GM04503 (cell line): Measurements from ENCODE around the gene MINAR1.
A peak's percentile ranks its signal among the peaks of the same experiment; 100 is the strongest.
"Not testable (repeated sequence)": the region's sequence is repeated elsewhere in the genome, so short reads cannot be mapped to it uniquely, and the experiment has no call there.

ENCODE experiments used
- DNase-seq: peaks from one replicate; pipeline ENCODE4 v3.0.0-alpha.2; 2012; ENCODE audit warnings: low read depth

Gene MINAR1

GRCh38 chr15:79431636-79432344, at the start of gene MINAR1:
Gene MINAR1 (plus strand): TSS chr15:79432336. CDS start chr15:79456148, 23,812 bp downstream.
- DNase-seq = peak; percentile 11

- no peak for DNase-seq
These were observed 37.9 kb upstream of the MINAR1 start for GRCh38 chr15:79394231-79394630.

- DNase-seq = no peak
These were observed 35.3 kb upstream of the MINAR1 start for GRCh38 chr15:79396850-79397249.

GRCh38 chr15:79397269-79397910, 34.7 kb upstream of the MINAR1 start:
- no peak for DNase-seq

GRCh38 chr15:79399606-79400005, 32.5 kb upstream of the MINAR1 start:
- no peak for DNase-seq

- DNase-seq = no peak
These were observed 31.5 kb upstream of the MINAR1 start for GRCh38 chr15:79400650-79401049.

GRCh38 chr15:79401301-79401700, 30.8 kb upstream of the MINAR1 start:
- no peak for DNase-seq

- no peak for DNase-seq
These were observed 30.0 kb upstream of the MINAR1 start for GRCh38 chr15:79402136-79402535.

- peak; percentile 18 for DNase-seq
These were observed 28.6 kb upstream of the MINAR1 start for GRCh38 chr15:79403501-79403900.

- no peak for DNase-seq
These were observed 25.9 kb upstream of the MINAR1 start for GRCh38 chr15:79406210-79406609.

GRCh38 chr15:79408041-79408440, 24.1 kb upstream of the MINAR1 start:
- DNase-seq = no peak

GRCh38 chr15:79410237-79410636, 21.9 kb upstream of the MINAR1 start:
- no peak for DNase-seq

GRCh38 chr15:79412010-79412409, 20.1 kb upstream of the MINAR1 start:
- no peak for DNase-seq

GRCh38 chr15:79412429-79412828, 19.7 kb upstream of the MINAR1 start:
- DNase-seq = no peak

GRCh38 chr15:79416876-79417275, 15.3 kb upstream of the MINAR1 start:
- DNase-seq = no peak

- no peak for DNase-seq
These were observed 13.3 kb upstream of the MINAR1 start for GRCh38 chr15:79418693-79419279.

- DNase-seq = no peak
These were observed 6.4 kb upstream of the MINAR1 start for GRCh38 chr15:79425591-79426295.

- DNase-seq = not testable (repeated sequence)
These were observed 5.2 kb upstream of the MINAR1 start for GRCh38 chr15:79426899-79427298.

- no peak for DNase-seq
These were observed 4.1 kb upstream of the MINAR1 start for GRCh38 chr15:79427781-79428598.

- DNase-seq = no peak
These were observed 1.1 kb upstream of the MINAR1 start for GRCh38 chr15:79430901-79431635.
